IPS-20b (cell line): ENCODE results near the gene PML.

Experiments used
- H3K27ac ChIP-seq: one replicate; pipeline ENCODE4 v1.5.1; 2013; ENCODE audit warnings: low read length
- H3K27me3 ChIP-seq: 2 replicates; pipeline ENCODE4 v1.6.1; 2013; ENCODE audit warnings: mild to moderate bottlenecking, low read length, inconsistent platforms; ENCODE audit not compliant: insufficient read depth
- H3K36me3 ChIP-seq: 2 replicates; pipeline ENCODE4 v1.6.1; 2013; ENCODE audit warnings: low read depth, mild to moderate bottlenecking, inconsistent platforms, low read length, moderate library complexity; ENCODE audit not compliant: insufficient read depth
- H3K4me1 ChIP-seq: 2 replicates; pipeline ENCODE4 v1.6.1; 2013; ENCODE audit warnings: mild to moderate bottlenecking, control low read depth, inconsistent platforms, low read length, moderate library complexity; ENCODE audit not compliant: insufficient read depth
- H3K4me3 ChIP-seq: 2 replicates; pipeline ENCODE4 v1.5.1; 2013; ENCODE audit warnings: mild to moderate bottlenecking, low read length, inconsistent platforms
- H3K9ac ChIP-seq: 2 replicates; pipeline ENCODE4 v1.6.1; 2013; ENCODE audit warnings: low read depth, mild to moderate bottlenecking, inconsistent platforms, low read length, moderate library complexity
- H3K9me3 ChIP-seq: 2 replicates; pipeline ENCODE4 v1.6.1; 2013; ENCODE audit warnings: mild to moderate bottlenecking, low read depth, low read length, inconsistent platforms; ENCODE audit not compliant: insufficient read depth

PML gene

GRCh38 chr15:73987681-73988444 is 6.7 kb upstream of the PML start:
- H3K9ac ChIP-seq, result no peak overlapping the region
- no peaks in the 10 kb centered on the region for H3K9me3 ChIP-seq
- no peak overlapping the region for H3K4me3 ChIP-seq
- H3K4me1 ChIP-seq, result no peaks in the 10 kb centered on the region; the same call in 1 of the 2 replicates
- H3K27ac ChIP-seq, result no peak overlapping the region
- H3K36me3 ChIP-seq, result no peaks in the 10 kb centered on the region
- H3K27me3 ChIP-seq, result 0 out of 2 replicates have a peak, but pooled peaks cover 4% of the 10 kb centered on the region

- no peak overlapping the region for H3K4me3 ChIP-seq
- no peaks in the 10 kb centered on the region for H3K36me3 ChIP-seq
- no peaks in the 10 kb centered on the region; the same call in 1 of the 2 replicates for H3K4me1 ChIP-seq
- H3K27me3 ChIP-seq, result 0 out of 2 replicates have a peak, but pooled peaks cover 7% of the 10 kb centered on the region
- H3K9me3 ChIP-seq, result no peaks in the 10 kb centered on the region
- H3K9ac ChIP-seq, result no peak overlapping the region
- H3K27ac ChIP-seq, result no peak overlapping the region
Observed at GRCh38 chr15:73988445-73988969, 6.0 kb upstream of the PML start.

GRCh38 chr15:73989001-73989798 is 5.3 kb upstream of the PML start:
- no peak overlapping the region for H3K4me3 ChIP-seq
- no peak overlapping the region for H3K27ac ChIP-seq
- H3K9ac ChIP-seq, result no peak overlapping the region
- H3K36me3 ChIP-seq, result no peaks in the 10 kb centered on the region
- H3K27me3 ChIP-seq, result 0 out of 2 replicates have a peak, but pooled peaks cover 11% of the 10 kb centered on the region
- no peaks in the 10 kb centered on the region; the same call in 1 of the 2 replicates for H3K4me1 ChIP-seq
- no peaks in the 10 kb centered on the region for H3K9me3 ChIP-seq

GRCh38 chr15:73990250-73991005 is 4.1 kb upstream of the PML start:
- Histone ChIP-seq H3K9me3 (no peaks in the 10 kb centered on the region), H3K4me3 (no peak overlapping the region), H3K27me3 (0 out of 2 replicates have a peak, but pooled peaks cover 11% of the 10 kb centered on the region), H3K9ac (no peak overlapping the region), H3K36me3 (no peaks in the 10 kb centered on the region), H3K4me1 (no peaks in the 10 kb centered on the region; the same call in 1 of the 2 replicates), H3K27ac (no peak overlapping the region)

GRCh38 chr15:73991260-73991659 is 3.3 kb upstream of the PML start:
- Histone ChIP-seq H3K27me3 (0 out of 2 replicates have a peak, but pooled peaks cover 11% of the 10 kb centered on the region), H3K9ac (no peak overlapping the region), H3K27ac (no peak overlapping the region), H3K4me3 (peak overlapping the region; percentile 63), H3K36me3 (no peaks in the 10 kb centered on the region), H3K4me1 (no peaks in the 10 kb centered on the region; the same call in 1 of the 2 replicates), H3K9me3 (no peaks in the 10 kb centered on the region)

GRCh38 chr15:73991726-73992593 is 2.6 kb upstream of the PML start, which contains the start of gene STOML1:
Gene STOML1 (minus strand): TSS chr15:73992295. CDS start chr15:73992223, 72 bp downstream.
- H3K27me3 ChIP-seq, result 0 out of 2 replicates have a peak, but pooled peaks cover 11% of the 10 kb centered on the region
- H3K9ac ChIP-seq, result no peak within 1 kb of the TSS
- no peaks in the 10 kb centered on the region for H3K9me3 ChIP-seq
- no peaks in the 10 kb centered on the region; the same call in 1 of the 2 replicates for H3K4me1 ChIP-seq
- H3K4me3 ChIP-seq, result peak within 1 kb of the TSS; percentile 63
- H3K36me3 ChIP-seq, result no peaks in the 10 kb centered on the region
- H3K27ac ChIP-seq, result no peak within 1 kb of the TSS

GRCh38 chr15:73992594-73992898 is 2.0 kb upstream of the PML start:
- Histone ChIP-seq H3K9me3 (no peaks in the 10 kb centered on the region), H3K4me3 (no peak overlapping the region; the same call in 1 of the 2 replicates), H3K36me3 (no peaks in the 10 kb centered on the region), H3K27me3 (0 out of 2 replicates have a peak, but pooled peaks cover 11% of the 10 kb centered on the region), H3K9ac (no peak overlapping the region), H3K4me1 (no peaks in the 10 kb centered on the region; the same call in 1 of the 2 replicates), H3K27ac (no peak overlapping the region)

GRCh38 chr15:73993211-73993994 is 1.1 kb upstream of the PML start:
- peak overlapping the region; percentile 65; the same call in 1 of the 2 replicates for H3K9ac ChIP-seq
- H3K27ac ChIP-seq, result no peak overlapping the region
- H3K36me3 ChIP-seq, result peaks cover 3% of the 10 kb centered on the region; the same call in 1 of the 2 replicates
- H3K4me3 ChIP-seq, result peak overlapping the region; percentile 84
- H3K9me3 ChIP-seq, result no peaks in the 10 kb centered on the region
- H3K27me3 ChIP-seq, result 0 out of 2 replicates have a peak, but pooled peaks cover 11% of the 10 kb centered on the region
- H3K4me1 ChIP-seq, result no peaks in the 10 kb centered on the region; the same call in 1 of the 2 replicates

- H3K9me3 ChIP-seq, result no peaks in the 10 kb centered on the region
- H3K27ac ChIP-seq, result no peak overlapping the region
- peak overlapping the region; percentile 88 for H3K9ac ChIP-seq
Observed at GRCh38 chr15:73994912-73995622, 551 bp downstream of the PML start.

More at GRCh38 chr15:73994912-73995622, 551 bp downstream of the PML start:
- H3K4me1 ChIP-seq, result no peaks in the 10 kb centered on the region; the same call in 1 of the 2 replicates
- peaks cover 14% of the 10 kb centered on the region for H3K36me3 ChIP-seq
- H3K4me3 ChIP-seq, result peak overlapping the region; percentile 84
- H3K27me3 ChIP-seq, result 0 out of 2 replicates have a peak, but pooled peaks cover 11% of the 10 kb centered on the region
